Esophagus squamous epithelium (tissue), 5 donors: ENCODE data around the gene CHCHD3. TPM values are rescaled to one million over a fixed set of nuclear protein-coding genes. Genes with fewer than 3 reads are reported as not detected.

Experiments
- DNase-seq: peaks from one replicate; lab custom pipeline; 2025; lab: John Stamatoyannopoulos, UW
- H3K27ac ChIP-seq, 4 donors: fragments of 200-600 bp; sonication (generic); one replicate each; pipeline ENCODE4 v1.5.1; 2016 to 2019; ENCODE audit warnings: mild to moderate bottlenecking in 1 of 4
- H3K27me3 ChIP-seq, 4 donors: fragments of 200-600 bp; sonication (generic); 1 replicate in 3 of 4; 2 replicates in 1 of 4; pipeline versions ENCODE4 v1.5.1 to v1.6.0; 2017 to 2021; ENCODE audit warnings: antibody characterized with exemption in 1 of 4
- H3K36me3 ChIP-seq, 3 donors: fragments of 200-600 bp; sonication (generic); one replicate each; pipeline ENCODE4 v1.5.1; 2016 to 2019
- H3K4me1 ChIP-seq, 3 donors: fragments of 200-600 bp; sonication (generic); one replicate each; pipeline ENCODE4 v1.5.1; 2017 to 2019
- H3K4me3 ChIP-seq, 4 donors: fragments of 200-600 bp; sonication (generic); 1 replicate in 3 of 4; 2 replicates in 1 of 4; pipeline ENCODE4 v1.5.1; 2016 to 2019; ENCODE audit warnings: mild to moderate bottlenecking in 2 of 4, moderate library complexity in 1 of 4
- H3K9me3 ChIP-seq, 3 donors: fragments of 200-600 bp; sonication (generic); one replicate each; pipeline ENCODE4 v1.5.1; 2016 to 2019
- POLR2A ChIP-seq, 4 donors: fragments of 450-650 bp; IDR thresholded peaks; one replicate each; pipeline ENCODE4 v1.6.1; 2017; ENCODE audit warnings: antibody characterized with exemption in 4 of 4, mild to moderate bottlenecking in 4 of 4, moderate library complexity in 3 of 4
- WGBS, 2 donors: methylation state at CpG; one replicate each; pipeline ENCODE4 v1.1.5; 2018; 5-methylcytosine and 5-hydroxymethylcytosine counted together
- intact Hi-C: fragments of 100-400 bp; cut with DNase I; formaldehyde crosslinking; loops from one replicate; pipeline ENCODE4 v1.15.0; 2022
- total RNA-seq, 4 donors: library from RNA; depleted of rRNA; stranded (reverse); fragments of >200 nt; gene quantifications; one replicate each; pipeline ENCODE4 v1.1.0, GENCODE V29; 2016
- TF ChIP-seq, protein P1 (sequence below), 6 experiments: fragments of 450-650 bp in 4 of 6; fragments of 200-600 bp in 2 of 6; sonication (generic) in 2 of 6; IDR thresholded peaks; one replicate each; pipeline ENCODE4 v1.5.1; 2016 to 2019; ENCODE audit warnings: antibody characterized with exemption in 6 of 6, mild to moderate bottlenecking in 4 of 6, moderate library complexity in 4 of 6
- donor health status: DM: yes; HTN: yes; CAD: no.

Gene CHCHD3
- total RNA-seq, 4 donors from 2014 or later = 36.8 to 55.0 (median 40.9) TPM

DNA sequence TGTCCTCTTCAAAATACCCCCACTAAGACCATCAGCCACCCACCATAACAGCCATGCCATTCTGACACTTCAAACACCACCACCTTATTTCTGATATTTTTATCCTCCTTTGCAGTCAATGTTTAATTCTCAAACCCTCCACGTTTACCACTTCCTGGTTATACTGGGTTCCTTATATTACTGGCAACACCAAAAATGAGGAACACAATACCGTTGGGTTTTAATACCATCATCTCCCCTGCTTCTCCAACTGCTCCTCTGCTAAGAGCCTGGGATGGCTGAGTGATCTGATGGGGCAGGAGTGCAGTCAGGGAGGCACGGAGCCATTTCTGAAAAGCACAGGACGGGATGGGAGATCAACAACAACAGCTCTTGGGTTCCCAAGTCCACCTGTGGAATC is 140.5 kb downstream of the CHCHD3 start:
- intact Hi-C loops = no loop called here
- Histone ChIP-seq H3K4me3 (no peak overlapping the region), H3K36me3 (no peaks in the 10 kb centered on the region), H3K27ac (no peak overlapping the region), H3K27me3 (no peaks in the 10 kb centered on the region), H3K9me3 (no peaks in the 10 kb centered on the region), H3K4me1 (no peaks in the 10 kb centered on the region)
- 81 to 89% methylated on average over 3 to 4 of the region's 4 CpGs for WGBS, 2 donors
- no peak for DNase-seq
- TF ChIP-seq, protein P1, sequence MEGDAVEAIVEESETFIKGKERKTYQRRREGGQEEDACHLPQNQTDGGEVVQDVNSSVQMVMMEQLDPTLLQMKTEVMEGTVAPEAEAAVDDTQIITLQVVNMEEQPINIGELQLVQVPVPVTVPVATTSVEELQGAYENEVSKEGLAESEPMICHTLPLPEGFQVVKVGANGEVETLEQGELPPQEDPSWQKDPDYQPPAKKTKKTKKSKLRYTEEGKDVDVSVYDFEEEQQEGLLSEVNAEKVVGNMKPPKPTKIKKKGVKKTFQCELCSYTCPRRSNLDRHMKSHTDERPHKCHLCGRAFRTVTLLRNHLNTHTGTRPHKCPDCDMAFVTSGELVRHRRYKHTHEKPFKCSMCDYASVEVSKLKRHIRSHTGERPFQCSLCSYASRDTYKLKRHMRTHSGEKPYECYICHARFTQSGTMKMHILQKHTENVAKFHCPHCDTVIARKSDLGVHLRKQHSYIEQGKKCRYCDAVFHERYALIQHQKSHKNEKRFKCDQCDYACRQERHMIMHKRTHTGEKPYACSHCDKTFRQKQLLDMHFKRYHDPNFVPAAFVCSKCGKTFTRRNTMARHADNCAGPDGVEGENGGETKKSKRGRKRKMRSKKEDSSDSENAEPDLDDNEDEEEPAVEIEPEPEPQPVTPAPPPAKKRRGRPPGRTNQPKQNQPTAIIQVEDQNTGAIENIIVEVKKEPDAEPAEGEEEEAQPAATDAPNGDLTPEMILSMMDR (IDR thresholded peaks at IDR 0.05) = no peak
- no peak for TF ChIP-seq POLR2A (IDR thresholded peaks at IDR 0.05)

DNA sequence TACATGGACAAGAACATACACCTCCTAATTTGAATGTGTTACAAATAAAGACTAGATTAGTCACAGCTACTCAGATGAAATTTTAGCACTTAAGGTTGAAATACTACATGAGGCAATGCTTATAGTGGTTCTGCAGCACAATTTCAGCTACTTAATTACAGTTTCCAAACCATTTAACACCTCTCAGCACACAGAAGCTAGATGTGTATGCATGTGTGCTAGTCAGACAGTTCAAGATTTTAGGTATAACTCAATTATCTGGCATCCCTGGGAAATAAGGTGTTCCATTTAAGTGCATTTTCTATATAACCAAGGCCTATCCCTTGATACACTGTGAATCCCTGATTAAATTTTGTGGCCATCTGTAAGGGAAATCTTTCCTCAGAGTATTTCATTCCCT is 141.8 kb downstream of the CHCHD3 start:
- no peaks in the 10 kb centered on the region for H3K36me3 ChIP-seq
- H3K27ac ChIP-seq = no peak overlapping the region
- no peaks in the 10 kb centered on the region for H3K27me3 ChIP-seq
- peaks cover 0 to 3% (median 0%) of the 10 kb centered on the region in 3 donors for H3K9me3 ChIP-seq
- H3K4me3 ChIP-seq = no peak overlapping the region
- TF ChIP-seq POLR2A (IDR thresholded peaks at IDR 0.05) = no peak
- TF ChIP-seq, protein P1 (IDR thresholded peaks at IDR 0.05) = no peak
- intact Hi-C loops = no loop called here
- no peak for DNase-seq
- H3K4me1 ChIP-seq = no peaks in the 10 kb centered on the region

- intact Hi-C loops = no loop called here
- H3K4me3 ChIP-seq = no peak overlapping the region
- WGBS, 2 donors = 66 to 80% methylated on average over 4 of the region's 4 CpGs
- no peak overlapping the region for H3K27ac ChIP-seq
- H3K27me3 ChIP-seq = no peaks in the 10 kb centered on the region
- no peaks in the 10 kb centered on the region for H3K4me1 ChIP-seq
- H3K36me3 ChIP-seq = no peaks in the 10 kb centered on the region
- TF ChIP-seq POLR2A (IDR thresholded peaks at IDR 0.05) = no peak
- TF ChIP-seq, protein P1 (IDR thresholded peaks at IDR 0.05) = no peak
- DNase-seq = no peak
- H3K9me3 ChIP-seq = peaks cover 0 to 3% (median 0%) of the 10 kb centered on the region in 3 donors
Observed at GRCh38 chr7:132939495-132939894, 142.4 kb downstream of the CHCHD3 start.

DNA sequence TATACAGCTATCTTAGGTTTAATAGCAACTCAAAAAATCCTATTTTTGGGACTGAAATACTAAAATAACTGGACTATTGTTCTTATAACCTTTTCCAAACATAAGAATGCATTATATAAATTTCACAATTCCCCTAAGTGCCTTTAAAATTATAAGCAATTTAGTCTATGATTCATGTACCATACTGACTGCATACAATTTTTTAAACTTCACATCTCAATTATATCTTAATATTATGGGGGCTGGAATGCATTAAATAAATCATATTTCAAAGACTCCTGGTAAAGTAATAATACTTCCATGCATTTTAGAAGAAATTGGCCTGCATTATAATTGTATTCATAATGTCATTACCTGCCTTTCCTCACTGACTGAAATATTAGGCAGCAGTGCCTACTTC is 144.6 kb downstream of the CHCHD3 start:
- Histone ChIP-seq H3K4me3 (no peak overlapping the region), H3K4me1 (no peaks in the 10 kb centered on the region), H3K36me3 (no peaks in the 10 kb centered on the region), H3K27me3 (no peaks in the 10 kb centered on the region), H3K27ac (no peak overlapping the region), H3K9me3 (peaks cover 0 to 3% (median 0%) of the 10 kb centered on the region in 3 donors)
- no peak for DNase-seq
- TF ChIP-seq, protein P1 (IDR thresholded peaks at IDR 0.05) = no peak
- TF ChIP-seq POLR2A (IDR thresholded peaks at IDR 0.05) = no peak
- intact Hi-C loops = no loop called here

DNA sequence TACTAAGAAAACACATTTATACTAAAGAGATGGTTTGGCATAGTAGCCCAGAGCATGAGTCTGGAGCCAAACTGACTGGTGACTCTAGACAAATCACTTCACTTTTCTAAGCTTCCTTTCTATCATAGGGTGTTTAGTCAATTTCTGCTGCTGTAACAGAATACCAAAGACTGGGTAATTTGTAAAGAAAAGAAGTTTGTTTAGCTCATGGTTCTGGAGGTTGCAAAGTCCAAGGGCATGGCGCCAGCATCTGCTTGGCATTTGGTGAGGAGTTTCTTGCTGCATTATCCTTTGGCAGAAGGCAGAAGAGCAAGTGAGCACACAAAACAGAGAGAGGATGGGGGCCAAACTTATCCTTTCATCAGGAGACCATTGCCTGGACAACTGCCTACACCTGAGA is 146.3 kb downstream of the CHCHD3 start:
- 100% methylated on average over 1 of the region's 1 CpG for WGBS, 2 donors

More for the DNA sequence above, 146.3 kb downstream of the CHCHD3 start:
- Histone ChIP-seq H3K9me3 (peaks cover 0 to 3% (median 0%) of the 10 kb centered on the region in 3 donors), H3K4me3 (no peak overlapping the region), H3K4me1 (no peaks in the 10 kb centered on the region), H3K36me3 (no peaks in the 10 kb centered on the region), H3K27me3 (no peaks in the 10 kb centered on the region), H3K27ac (no peak overlapping the region)
- no peak for DNase-seq
- no peak for TF ChIP-seq POLR2A (IDR thresholded peaks at IDR 0.05)
- TF ChIP-seq, protein P1 (IDR thresholded peaks at IDR 0.05) = no peak
- intact Hi-C loops = no loop called here
